ENCODE data around the gene GPR33.
"Not testable (repeated sequence)": the region's sequence is repeated elsewhere in the genome, so short reads cannot be mapped to it uniquely, and the experiment has no call there.

GPR33 gene, protein sequence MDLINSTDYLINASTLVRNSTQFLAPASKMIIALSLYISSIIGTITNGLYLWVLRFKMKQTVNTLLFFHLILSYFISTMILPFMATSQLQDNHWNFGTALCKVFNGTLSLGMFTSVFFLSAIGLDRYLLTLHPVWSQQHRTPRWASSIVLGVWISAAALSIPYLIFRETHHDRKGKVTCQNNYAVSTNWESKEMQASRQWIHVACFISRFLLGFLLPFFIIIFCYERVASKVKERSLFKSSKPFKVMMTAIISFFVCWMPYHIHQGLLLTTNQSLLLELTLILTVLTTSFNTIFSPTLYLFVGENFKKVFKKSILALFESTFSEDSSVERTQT

DNA sequence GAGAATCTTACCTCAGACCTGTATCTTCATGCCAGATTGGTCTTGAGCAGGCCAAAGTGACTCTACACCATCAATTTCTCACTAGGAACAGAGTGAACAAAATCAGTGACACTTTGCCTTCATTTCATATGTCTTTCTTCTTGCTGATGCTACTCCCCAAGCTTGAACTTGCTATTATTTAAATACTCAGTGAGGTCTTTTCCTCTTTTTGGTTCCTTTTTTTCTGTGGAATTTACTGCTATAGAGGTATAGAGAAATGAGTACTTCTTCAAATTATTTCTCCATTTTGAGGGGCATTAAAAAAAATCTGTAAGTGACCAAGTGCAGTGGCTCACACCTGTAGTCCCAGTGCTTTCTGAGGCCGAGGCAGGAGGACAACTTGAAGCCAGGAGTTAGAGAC, at the start of gene GPR33:
TSS of gene GPR33 (minus strand) at position 154 of the 400 bp plus-strand sequence. CDS start 4,074 bp downstream, outside the sequence.
- no peak for DNase-seq

- DNase-seq, result no peak
These were observed 48.5 kb upstream of the GPR33 start for GRCh38 chr14:31536201-31536960.

DNA sequence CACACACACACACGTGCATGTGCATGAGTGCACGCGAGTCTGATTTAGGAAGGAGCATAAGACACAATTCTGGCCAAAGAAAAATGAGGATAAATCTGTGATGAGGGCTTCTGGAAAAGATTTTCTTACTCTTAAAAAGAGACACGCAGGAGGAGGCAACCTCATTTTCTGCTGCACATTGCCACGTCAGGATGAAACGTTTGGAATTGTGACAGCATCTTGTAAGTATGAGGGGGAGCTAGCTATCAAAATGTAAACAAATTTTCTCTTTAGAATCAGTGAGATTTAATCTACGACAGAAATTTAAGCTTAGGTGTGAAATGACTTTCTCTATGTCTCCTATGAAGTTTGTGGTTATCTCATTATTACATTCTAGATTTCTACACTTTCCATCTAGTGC, 42.3 kb upstream of the GPR33 start:
- DNase-seq, result no peak

DNA sequence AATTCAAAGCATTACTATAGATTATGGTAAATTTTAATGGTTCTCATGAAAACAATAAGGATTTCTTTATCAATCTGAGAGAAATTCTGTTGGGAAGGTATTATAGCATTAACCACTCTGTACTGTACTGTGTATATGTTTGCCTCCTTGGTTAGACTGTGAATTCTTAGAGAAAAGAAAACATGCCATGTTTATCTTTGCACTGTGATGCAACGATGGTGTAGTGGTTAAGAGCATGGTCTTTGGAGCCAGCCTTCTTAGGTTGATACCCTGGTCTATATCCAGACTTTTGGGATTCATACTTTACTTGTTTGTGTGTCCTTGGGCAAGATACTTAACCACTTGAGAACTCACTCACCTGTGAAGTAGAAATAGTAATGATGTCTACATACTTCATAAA, 41.2 kb upstream of the GPR33 start:
- DNase-seq, result no peak

DNA sequence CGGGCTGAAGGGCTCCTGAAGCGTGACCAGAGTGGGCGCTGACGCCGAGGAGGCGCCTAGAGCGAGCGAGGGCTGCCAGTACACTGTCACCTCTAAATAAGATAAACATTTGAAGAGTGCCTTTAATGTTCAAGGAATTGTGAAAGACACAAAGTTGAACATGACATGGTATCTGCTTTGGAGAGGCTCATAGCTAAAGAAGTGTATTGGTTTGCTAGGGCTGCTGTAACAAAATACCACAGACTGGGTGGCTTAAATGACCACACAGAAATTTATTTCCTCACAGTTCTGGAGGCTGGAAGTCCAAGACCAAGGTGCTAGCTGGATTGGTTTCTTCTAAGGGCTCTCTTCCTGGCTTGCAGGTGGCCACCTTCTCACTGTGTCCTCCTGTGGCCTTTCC, 39.7 kb upstream of the GPR33 start:
- no peak for DNase-seq

DNA sequence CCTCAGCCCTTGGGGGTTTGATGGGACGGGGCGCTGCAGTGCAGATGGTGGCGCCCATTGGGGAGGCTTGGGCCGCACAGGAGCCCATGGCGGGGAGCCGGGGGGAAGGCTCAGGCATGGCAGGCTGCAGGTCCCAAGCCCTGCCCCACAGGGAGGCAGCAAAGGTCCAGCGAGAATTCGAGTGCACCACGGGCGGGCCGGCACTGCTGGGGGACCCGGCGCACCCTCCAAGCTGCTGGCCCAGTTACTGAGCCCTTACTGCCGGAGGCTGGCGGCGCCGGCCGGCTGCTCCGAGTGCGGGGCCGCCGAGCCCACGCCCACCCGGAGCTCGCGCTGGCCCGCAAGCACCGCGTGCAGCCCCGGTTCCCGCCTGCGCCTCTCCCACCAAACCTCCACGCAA, 39.2 kb upstream of the GPR33 start:
- DNase-seq, result no peak

- DNase-seq, result no peak
These were observed 23.0 kb upstream of the GPR33 start for GRCh38 chr14:31510855-31511254.

GRCh38 chr14:31510222-31510621, 22.4 kb upstream of the GPR33 start:
- peak; percentile 14 for DNase-seq

DNA sequence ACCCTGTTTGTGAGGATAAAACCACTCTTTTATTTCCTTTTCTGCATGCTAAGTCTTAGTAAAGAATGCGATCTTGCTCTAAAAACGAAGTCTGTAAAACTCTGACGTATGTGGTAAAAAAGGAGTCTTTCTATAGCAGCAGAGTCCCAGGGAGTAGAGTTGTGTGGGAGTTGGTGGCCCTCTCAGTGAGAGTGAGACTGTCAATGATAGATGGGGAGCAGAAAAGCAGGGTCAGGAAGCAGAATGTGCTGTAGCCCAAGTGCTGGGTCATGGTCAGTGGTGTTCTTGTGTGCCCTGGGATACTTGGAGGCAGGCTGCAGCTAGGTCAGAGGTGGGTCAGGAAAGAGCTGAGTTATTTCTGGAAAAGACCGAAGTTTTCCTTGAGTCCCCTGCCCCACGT, 20.3 kb upstream of the GPR33 start:
- DNase-seq, result no peak

DNA sequence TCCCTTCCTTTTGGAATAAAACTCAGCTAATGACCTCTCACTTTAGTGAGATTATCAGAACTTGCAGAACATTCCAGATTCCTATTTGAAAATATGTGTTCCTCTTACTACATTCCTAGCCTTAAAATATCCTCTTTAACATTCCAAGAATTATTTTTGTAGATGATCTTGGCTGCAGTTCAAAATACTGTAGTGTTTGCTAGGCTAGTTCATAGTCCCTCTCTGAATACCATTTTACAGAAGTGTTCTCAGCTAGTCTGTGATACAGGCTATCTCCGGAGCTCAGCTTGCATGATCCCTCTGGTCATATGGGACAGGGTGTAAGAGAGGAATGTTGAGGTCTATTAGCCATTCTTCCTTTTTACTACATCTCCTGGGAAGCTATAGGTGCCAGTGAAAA, 17.6 kb upstream of the GPR33 start:
- no peak for DNase-seq

DNA sequence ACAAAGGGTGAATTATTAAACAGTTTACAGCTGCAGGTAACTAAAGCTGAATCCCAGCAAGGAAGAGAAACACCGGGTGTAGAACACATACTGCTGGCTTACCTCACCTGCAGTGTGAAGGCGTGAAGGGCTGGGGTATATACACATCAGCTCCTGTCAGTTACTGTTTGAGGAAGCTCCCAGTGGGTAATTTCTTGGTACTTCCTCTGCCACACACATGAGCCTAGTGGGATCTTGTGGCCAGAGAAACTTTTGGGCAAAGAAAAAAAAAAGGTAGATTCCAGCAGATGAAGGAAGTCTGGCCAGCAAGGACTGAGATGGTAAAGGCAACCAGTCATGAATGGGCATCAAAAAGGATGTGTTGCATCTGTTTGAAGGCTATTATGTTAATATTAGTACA, 14.0 kb upstream of the GPR33 start:
- no peak for DNase-seq

DNA sequence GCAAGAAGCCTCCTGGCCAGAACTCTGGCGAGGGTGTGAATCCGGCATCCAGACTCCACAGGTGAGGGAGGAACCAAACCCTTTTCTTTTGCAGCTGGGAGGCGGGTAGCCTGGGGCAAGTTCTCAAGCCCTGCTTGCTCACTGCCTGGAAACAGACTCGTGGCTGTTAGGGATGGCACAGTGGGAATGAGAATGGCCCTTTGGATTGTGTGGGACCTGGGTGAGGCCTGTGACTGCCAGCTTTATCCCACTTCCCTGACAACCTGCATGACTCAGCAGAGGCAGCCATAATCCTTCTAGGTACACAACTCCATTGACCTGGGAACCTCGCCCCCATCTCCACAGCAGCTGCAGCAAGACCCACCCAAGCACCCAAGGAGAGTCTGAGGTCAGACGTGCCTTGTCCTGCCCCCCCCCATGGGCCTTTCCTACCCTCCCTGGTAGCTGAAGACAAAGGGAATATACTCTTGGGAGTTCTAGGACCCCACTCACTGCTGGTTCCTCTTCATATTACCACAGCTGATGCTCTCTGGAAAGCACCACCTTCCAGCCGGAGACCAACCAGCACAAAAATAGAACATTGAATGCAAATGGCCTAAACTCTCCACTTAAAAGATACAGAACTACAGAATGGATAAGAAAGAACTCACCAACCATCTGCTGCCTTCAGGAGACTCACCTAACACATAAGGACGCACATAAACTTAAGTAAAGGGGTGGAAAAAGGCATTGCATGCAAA, 5.1 kb upstream of the GPR33 start:
- DNase-seq, result no peak

GRCh38 chr14:31489691-31490090, 1.9 kb upstream of the GPR33 start:
- DNase-seq, result no peak

DNA sequence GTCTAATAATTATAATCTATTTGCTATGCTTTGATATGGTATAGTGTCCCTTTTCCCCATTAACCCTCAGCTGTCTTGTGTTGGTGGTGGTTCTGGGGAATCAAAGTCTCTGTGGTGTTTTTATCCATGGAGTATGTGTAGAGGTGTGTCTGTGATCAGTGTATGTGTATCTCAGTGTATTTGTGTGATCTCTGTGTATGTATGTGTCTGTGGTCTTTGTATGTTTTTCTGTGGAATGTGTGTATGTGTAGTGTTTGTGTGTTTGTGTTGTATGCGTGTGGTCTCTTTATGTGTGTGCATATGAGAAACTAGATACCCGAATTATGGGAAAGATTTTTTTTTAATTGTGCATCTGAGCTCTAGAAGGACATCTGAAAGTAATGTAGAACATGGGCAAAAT, 1.1 kb downstream of the GPR33 start:
- no peak for DNase-seq

- no peak for DNase-seq
These were observed 3.1 kb downstream of the GPR33 start for GRCh38 chr14:31484754-31485153.

DNA sequence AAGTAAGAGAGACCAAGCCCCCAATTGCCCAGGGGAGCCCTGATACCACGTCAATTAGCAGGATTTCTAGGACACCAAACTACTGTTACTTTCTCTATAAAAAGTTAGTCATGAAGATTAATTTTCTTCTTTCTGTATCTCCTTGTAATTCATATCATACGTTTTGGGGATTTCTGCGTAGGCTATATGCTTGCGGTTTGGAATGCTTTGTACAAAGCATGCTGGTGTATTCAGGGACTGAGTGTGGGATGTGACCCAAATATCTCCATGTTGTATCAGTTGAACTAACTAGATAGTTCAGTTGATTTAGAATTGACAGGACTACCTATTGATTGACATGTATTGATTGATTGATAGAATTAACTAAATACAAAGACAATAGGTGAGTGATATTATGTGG, 7.7 kb downstream of the GPR33 start:
- DNase-seq, result no peak

GRCh38 chr14:31479027-31479426, 8.8 kb downstream of the GPR33 start:
- DNase-seq, result no peak

GRCh38 chr14:31477248-31477647, 10.6 kb downstream of the GPR33 start:
- DNase-seq, result no peak

DNA sequence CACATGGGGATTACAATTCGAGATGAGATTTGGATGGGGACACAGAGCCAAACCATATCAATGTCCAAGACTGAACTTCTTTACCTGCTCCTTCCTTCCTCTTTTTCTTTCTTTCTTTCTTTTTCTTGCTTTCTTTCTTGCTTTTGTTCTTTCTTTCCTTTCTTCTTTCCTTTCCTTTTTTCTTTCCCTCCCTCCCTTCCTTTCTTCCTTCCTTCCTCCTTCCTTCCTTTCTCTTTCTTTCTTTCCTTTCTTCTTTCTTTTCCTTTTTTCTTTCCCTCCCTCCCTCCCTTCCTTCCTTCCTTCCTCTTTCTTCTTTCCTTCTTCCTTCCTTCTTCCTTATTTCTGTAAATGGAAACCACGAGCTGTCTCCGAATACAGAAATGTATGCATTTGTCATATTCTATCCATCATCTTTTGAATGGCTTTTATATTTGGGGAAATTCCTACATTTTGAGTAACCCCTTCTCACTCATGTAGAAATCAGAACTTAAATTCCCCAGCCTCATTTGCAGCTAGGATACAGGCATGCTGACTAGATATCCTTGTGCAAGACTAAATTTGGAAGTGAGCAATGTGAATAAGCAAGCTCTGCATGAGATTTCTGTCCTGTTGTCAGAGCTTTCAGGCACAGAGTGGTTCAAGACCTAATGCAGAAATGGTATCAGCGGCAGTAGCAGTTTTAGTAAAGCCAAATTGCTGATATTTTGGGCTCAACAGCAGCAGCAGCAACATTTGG, 11.5 kb downstream of the GPR33 start:
- DNase-seq, result no peak

DNA sequence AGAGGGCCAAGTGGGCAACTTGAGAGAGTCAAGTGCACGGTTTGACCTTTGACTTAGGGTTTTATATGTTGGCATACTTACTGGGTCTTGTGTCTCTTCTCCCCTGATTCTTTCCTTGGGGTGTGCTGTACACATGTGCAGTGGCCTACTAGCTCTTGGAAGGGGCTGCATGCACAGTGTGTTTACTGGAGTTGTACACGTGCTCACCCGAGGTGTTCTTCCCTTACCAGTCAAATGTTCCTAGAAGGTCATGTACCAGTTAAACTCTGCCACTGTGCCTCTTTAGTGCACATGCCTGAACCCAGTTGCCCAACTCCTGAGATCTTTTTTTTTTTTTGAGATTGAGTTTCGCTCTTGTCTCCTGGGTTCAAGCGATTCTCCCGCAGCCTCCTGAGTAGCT, 21.3 kb downstream of the GPR33 start:
- DNase-seq, result no peak

DNA sequence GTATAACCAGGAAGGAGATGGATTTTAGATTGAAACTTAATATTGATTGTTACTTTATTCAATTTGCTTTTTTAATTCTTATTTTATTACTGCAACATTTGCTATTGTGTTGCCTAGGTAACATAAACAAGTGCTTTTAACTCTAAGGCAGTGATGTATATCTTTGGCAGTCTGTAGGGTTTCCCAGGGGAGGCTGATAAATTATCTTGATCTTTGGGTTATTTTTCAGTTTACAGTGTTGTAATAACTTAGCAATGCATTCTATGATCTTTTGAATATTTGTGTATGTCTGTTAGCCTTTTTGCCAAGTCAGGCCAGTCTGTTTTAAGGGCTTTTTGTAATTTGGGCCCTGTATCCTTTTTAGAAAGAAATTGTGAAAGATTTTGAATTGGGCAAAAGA, 22.7 kb downstream of the GPR33 start:
- no peak for DNase-seq

DNA sequence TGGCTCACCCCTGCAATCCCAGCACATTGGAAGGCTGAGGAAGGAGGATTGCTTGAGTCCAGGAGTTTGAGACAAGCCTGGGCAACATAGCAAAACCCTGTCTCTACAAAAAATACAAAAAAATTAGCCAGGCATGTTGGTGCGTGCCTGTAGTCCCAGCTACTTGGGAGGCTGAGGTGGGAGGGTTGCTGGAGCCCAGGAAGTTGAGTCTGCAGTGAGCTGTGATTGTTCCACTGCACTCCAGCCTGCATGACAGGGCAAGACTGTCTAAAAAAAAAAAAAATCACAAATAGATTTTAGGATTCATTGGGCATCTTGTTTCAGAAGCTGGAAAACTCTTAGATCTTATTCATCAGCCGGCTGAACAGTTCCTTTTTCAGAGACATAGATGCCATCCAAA, 25.4 kb downstream of the GPR33 start:
- DNase-seq, result not testable (repeated sequence)

DNA sequence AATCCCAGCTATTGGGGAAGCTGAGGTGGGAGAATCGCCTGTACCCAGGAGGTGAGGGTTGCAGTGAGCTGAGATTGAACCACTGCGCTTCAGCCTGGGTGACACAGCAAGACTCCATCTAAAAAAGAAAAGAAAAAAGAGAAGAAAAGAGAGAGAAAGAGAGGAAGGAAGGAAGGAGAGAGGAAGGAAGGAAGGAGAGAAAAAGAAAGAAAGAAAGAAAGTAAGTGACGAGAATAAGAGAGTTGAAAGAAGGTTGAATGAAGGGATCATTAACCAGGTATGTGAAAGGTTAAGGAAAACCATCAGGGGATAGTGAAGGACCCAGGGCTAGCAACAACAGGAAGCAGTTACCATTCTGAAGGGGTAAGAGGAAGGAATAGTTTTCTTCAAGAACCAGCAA, 26.3 kb downstream of the GPR33 start:
- no peak for DNase-seq

All from SHP77 treated with DMSO at 0.1 percent for 48 hours (cell line).